Ureter (tissue), 1 donor: ENCODE data around the gene ZNF74. TPM values are rescaled to one million over a fixed set of nuclear protein-coding genes. Genes with fewer than 3 reads are reported as not detected.

Experiments used
- DNase-seq: peaks from one replicate; pipeline ENCODE4 v3.0.0-alpha.2; 2020; ENCODE audit warnings: low spot score
- total RNA-seq: library from RNA; stranded (reverse); gene quantifications from one replicate; pipeline ENCODE4 v1.2.4, GENCODE V29; 2023
- donor health status: DM: yes; HTN: yes; CAD: no.

Gene ZNF74
- total RNA-seq, 1 donor from 2014 or later = 9.0 TPM

- DNase-seq = no peak
Observed at GRCh38 chr22:20432244-20432686, 38.3 kb downstream of the ZNF74 start.

- DNase-seq = no peak
Observed at GRCh38 chr22:20433191-20433590, 39.2 kb downstream of the ZNF74 start.

- no peak for DNase-seq
Observed at GRCh38 chr22:20433686-20434241, 39.8 kb downstream of the ZNF74 start.

- no peak for DNase-seq
Observed at GRCh38 chr22:20434264-20434751, 40.4 kb downstream of the ZNF74 start.

- no peak for DNase-seq
Observed at GRCh38 chr22:20434773-20435172, 40.8 kb downstream of the ZNF74 start.

GRCh38 chr22:20435436-20436306 is 41.7 kb downstream of the ZNF74 start:
- no peak for DNase-seq

- no peak for DNase-seq
Observed at GRCh38 chr22:20436307-20436767, 42.4 kb downstream of the ZNF74 start.

GRCh38 chr22:20436768-20437612 is 43.0 kb downstream of the ZNF74 start:
- DNase-seq = no peak

- peak; percentile 72 for DNase-seq
Observed at GRCh38 chr22:20437613-20438426, 43.9 kb downstream of the ZNF74 start, which contains the start of gene SCARF2. SCARF2 (minus strand) TSS chr22:20437825; CDS start chr22:20437754, 71 bp downstream.

- DNase-seq = no peak
Observed at GRCh38 chr22:20438427-20438677, 44.4 kb downstream of the ZNF74 start.

GRCh38 chr22:20438678-20439492 is 44.9 kb downstream of the ZNF74 start:
- no peak for DNase-seq

- DNase-seq = no peak
Observed at GRCh38 chr22:20439556-20439927, 45.6 kb downstream of the ZNF74 start.

- no peak for DNase-seq
Observed at GRCh38 chr22:20439928-20440575, 46.1 kb downstream of the ZNF74 start.

- DNase-seq = no peak
Observed at GRCh38 chr22:20440637-20441591, 47.0 kb downstream of the ZNF74 start.

- DNase-seq = no peak
Observed at GRCh38 chr22:20441631-20442484, 47.9 kb downstream of the ZNF74 start.

- no peak for DNase-seq
Observed at GRCh38 chr22:20442485-20443284, 48.7 kb downstream of the ZNF74 start.

GRCh38 chr22:20444325-20444724 is 50.4 kb downstream of the ZNF74 start:
- no peak for DNase-seq
